ENCODE results near the gene AKAP13.

The AKAP13 gene

GRCh38 chr15:85414495-85414894 is 34.1 kb downstream of the AKAP13 start:
- Histone ChIP-seq H3K36me3 (ENCODE audit: control insufficient read depth in 2 of 2, insufficient read depth in 1 of 2, low read length in 2 of 2) (no peaks in the 10 kb centered on the region), H3K4me3 (ENCODE audit: low read depth, low read length) (no peak overlapping the region), H3K9me3 (ENCODE audit: control insufficient read depth, insufficient read depth, low read depth, low read length) (no peaks in the 10 kb centered on the region), H3K4me1 (ENCODE audit: control insufficient read depth, insufficient read depth, low read length) (peaks cover 30% of the 10 kb centered on the region), H3K27ac (ENCODE audit: extremely low read depth, low read depth, low read length) (no peak overlapping the region)
- ChIA-PET POLR2A (interaction anchor here (1.3 to 3.7 kb wide), 3 partner anchors 10 to 118 kb away, joined by 3 to 25 read pairs (median 4); partner anchors contain the start of gene AKAP13), CTCF (interaction anchor here (0.6 to 11.2 kb wide), 18 partner anchors 10 to 378 kb away, joined by 3 to 117 read pairs (median 6); no protein-coding TSS in a partner anchor)
- no peak for TF ChIP-seq ZNF610 (tag by site-specific recombination; IDR thresholded peaks at IDR 0.05; ENCODE audit: borderline replicate concordance)
- TF ChIP-seq CTCF (tag by site-specific recombination; IDR thresholded peaks at IDR 0.05): 0 out of 2 replicates have a peak, but pooled peaks have one; percentile 40

GRCh38 chr15:85414991-85415390 is 34.6 kb downstream of the AKAP13 start:
- H3K4me3 ChIP-seq (ENCODE audit: low read depth, low read length): no peak overlapping the region
- TF ChIP-seq SETDB1 (IDR thresholded peaks at IDR 0.05; ENCODE audit: insufficient read length, low read length) (no peak), ZNF473 (tag by site-specific recombination; IDR thresholded peaks at IDR 0.05) (no peak), ZNF624 (tag by site-specific recombination; IDR thresholded peaks at IDR 0.05) (no peak), ZNF514 (tag by site-specific recombination; IDR thresholded peaks at IDR 0.05) (no peak), WT1 (tag by site-specific recombination; IDR thresholded peaks at IDR 0.05) (no peak)
- TF ChIP-seq, protein P1, sequence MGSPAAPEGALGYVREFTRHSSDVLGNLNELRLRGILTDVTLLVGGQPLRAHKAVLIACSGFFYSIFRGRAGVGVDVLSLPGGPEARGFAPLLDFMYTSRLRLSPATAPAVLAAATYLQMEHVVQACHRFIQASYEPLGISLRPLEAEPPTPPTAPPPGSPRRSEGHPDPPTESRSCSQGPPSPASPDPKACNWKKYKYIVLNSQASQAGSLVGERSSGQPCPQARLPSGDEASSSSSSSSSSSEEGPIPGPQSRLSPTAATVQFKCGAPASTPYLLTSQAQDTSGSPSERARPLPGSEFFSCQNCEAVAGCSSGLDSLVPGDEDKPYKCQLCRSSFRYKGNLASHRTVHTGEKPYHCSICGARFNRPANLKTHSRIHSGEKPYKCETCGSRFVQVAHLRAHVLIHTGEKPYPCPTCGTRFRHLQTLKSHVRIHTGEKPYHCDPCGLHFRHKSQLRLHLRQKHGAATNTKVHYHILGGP (tag by site-specific recombination; IDR thresholded peaks at IDR 0.05): no peak
- H3K36me3 ChIP-seq (ENCODE audit: control insufficient read depth in 2 of 2, insufficient read depth in 1 of 2, low read length in 2 of 2): no peaks in the 10 kb centered on the region
- CTCF ChIA-PET: interaction anchor here (0.8 to 11.2 kb wide), 10 partner anchors 9 to 125 kb away, joined by 3 to 117 read pairs (median 6); no protein-coding TSS in a partner anchor
- peaks cover 30% of the 10 kb centered on the region for H3K4me1 ChIP-seq (ENCODE audit: control insufficient read depth, insufficient read depth, low read length)
- H3K9me3 ChIP-seq (ENCODE audit: control insufficient read depth, insufficient read depth, low read depth, low read length): no peaks in the 10 kb centered on the region
- no peak overlapping the region for H3K27ac ChIP-seq (ENCODE audit: extremely low read depth, low read depth, low read length)
- POLR2A ChIA-PET: interaction anchor here (3.7 kb wide), 1 partner anchor 35 kb away, joined by 25 read pairs; the partner anchor contains the start of gene AKAP13

DNA sequence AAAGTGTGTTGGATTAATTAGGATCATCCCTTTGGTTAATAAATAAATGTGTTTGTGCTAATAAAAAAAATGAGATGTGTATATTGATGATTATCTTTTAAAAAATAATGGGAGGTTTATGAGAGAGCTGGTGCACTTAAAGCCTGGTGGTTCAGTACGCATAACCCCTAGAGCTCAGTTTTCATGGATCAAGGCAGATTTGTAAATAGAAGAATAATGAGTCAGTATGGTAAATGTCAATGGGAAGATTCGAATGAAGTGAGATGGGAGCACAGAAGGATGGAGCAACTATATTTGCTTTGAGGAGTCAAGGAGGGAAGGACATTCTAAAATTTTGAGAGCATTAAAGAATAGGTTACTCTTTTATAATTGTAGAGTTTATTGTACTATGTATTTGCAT is 35.4 kb downstream of the AKAP13 start:
- ChIA-PET CTCF (interaction anchor here (0.6 to 11.2 kb wide), 10 partner anchors 11 to 422 kb away, joined by 3 to 117 read pairs (median 5); no protein-coding TSS in a partner anchor), POLR2A (no interaction called here)
- Histone ChIP-seq H3K27ac (ENCODE audit: extremely low read depth, low read depth, low read length) (no peak overlapping the region), H3K36me3 (ENCODE audit: control insufficient read depth in 2 of 2, insufficient read depth in 1 of 2, low read length in 2 of 2) (no peaks in the 10 kb centered on the region), H3K4me3 (ENCODE audit: low read depth, low read length) (no peak overlapping the region), H3K4me1 (ENCODE audit: control insufficient read depth, insufficient read depth, low read length) (peaks cover 30% of the 10 kb centered on the region), H3K9me3 (ENCODE audit: control insufficient read depth, insufficient read depth, low read depth, low read length) (no peaks in the 10 kb centered on the region)
- TF ChIP-seq HOXD13 (CRISPR knock-in tag; IDR thresholded peaks at IDR 0.05; ENCODE audit: borderline replicate concordance) (no peak), KLF9 (tag by site-specific recombination; IDR thresholded peaks at IDR 0.05; ENCODE audit: low read depth) (no peak), ZNF112 (tag by site-specific recombination; IDR thresholded peaks at IDR 0.05) (no peak), TRIM28 (IDR thresholded peaks at IDR 0.05; ENCODE audit: borderline replicate concordance, low read length) (no peak), ZNF391 (tag by site-specific recombination; IDR thresholded peaks at IDR 0.05; ENCODE audit: borderline replicate concordance, low read depth) (no peak), ZSCAN30 (tag by site-specific recombination; IDR thresholded peaks at IDR 0.05) (no peak), CTCF (tag by site-specific recombination; IDR thresholded peaks at IDR 0.05) (no peak), HOXA7 (CRISPR knock-in tag; IDR thresholded peaks at IDR 0.05; ENCODE audit: borderline replicate concordance) (no peak), ZNF518A (tag by site-specific recombination; conservative IDR thresholded peaks at IDR 0.05; ENCODE audit: low read depth) (no peak), ZNF677 (tag by site-specific recombination; IDR thresholded peaks at IDR 0.05) (no peak), ZNF416 (tag by site-specific recombination; IDR thresholded peaks at IDR 0.05) (no peak), ZNF624 (tag by site-specific recombination; IDR thresholded peaks at IDR 0.05) (no peak)
- TF ChIP-seq, protein P2, sequence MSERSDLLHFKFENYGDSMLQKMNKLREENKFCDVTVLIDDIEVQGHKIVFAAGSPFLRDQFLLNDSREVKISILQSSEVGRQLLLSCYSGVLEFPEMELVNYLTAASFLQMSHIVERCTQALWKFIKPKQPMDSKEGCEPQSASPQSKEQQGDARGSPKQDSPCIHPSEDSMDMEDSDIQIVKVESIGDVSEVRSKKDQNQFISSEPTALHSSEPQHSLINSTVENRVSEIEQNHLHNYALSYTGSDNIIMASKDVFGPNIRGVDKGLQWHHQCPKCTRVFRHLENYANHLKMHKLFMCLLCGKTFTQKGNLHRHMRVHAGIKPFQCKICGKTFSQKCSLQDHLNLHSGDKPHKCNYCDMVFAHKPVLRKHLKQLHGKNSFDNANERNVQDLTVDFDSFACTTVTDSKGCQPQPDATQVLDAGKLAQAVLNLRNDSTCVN (tag by site-specific recombination; optimal IDR thresholded peaks at IDR 0.05): no peak

Data from HEK293 (cell line).